ENCODE results near the gene TEX38.
"Not testable (repeated sequence)": the region's sequence is repeated elsewhere in the genome, so short reads cannot be mapped to it uniquely, and the experiment has no call there.

TEX38 gene

GRCh38 chr1:46671554-46671953 is at the start of gene TEX38:
Gene TEX38 (plus strand): TSS chr1:46671854. CDS start chr1:46671935, 81 bp downstream.
- in situ Hi-C loops (cut with MboI; ENCODE audit: low sequenced_read_pairs), result no loop called here

- in situ Hi-C loops (cut with MboI; ENCODE audit: low sequenced_read_pairs), result no loop called here
These were observed 49.7 kb upstream of the TEX38 start for GRCh38 chr1:46621930-46622329.

GRCh38 chr1:46622344-46622743 is 49.3 kb upstream of the TEX38 start:
- in situ Hi-C loops (cut with MboI; ENCODE audit: low sequenced_read_pairs), result no loop called here

- in situ Hi-C loops (cut with MboI; ENCODE audit: low sequenced_read_pairs), result no loop called here
These were observed 47.7 kb upstream of the TEX38 start for GRCh38 chr1:46623743-46624644.

GRCh38 chr1:46630719-46631118 is 40.9 kb upstream of the TEX38 start:
- in situ Hi-C loops (cut with MboI; ENCODE audit: low sequenced_read_pairs), result no loop called here

- in situ Hi-C loops (cut with MboI; ENCODE audit: low sequenced_read_pairs), result no loop called here
These were observed 36.4 kb upstream of the TEX38 start for GRCh38 chr1:46635205-46635604.

- in situ Hi-C loops (cut with MboI; ENCODE audit: low sequenced_read_pairs), result no loop called here
These were observed 34.1 kb upstream of the TEX38 start for GRCh38 chr1:46637444-46638083.

- in situ Hi-C loops (cut with MboI; ENCODE audit: low sequenced_read_pairs), result no loop called here
These were observed 32.7 kb upstream of the TEX38 start for GRCh38 chr1:46638921-46639320.

GRCh38 chr1:46639547-46639946 is 32.1 kb upstream of the TEX38 start:
- in situ Hi-C loops (cut with MboI; ENCODE audit: low sequenced_read_pairs), result no loop called here

GRCh38 chr1:46642115-46642680 is 29.5 kb upstream of the TEX38 start:
- in situ Hi-C loops (cut with MboI; ENCODE audit: low sequenced_read_pairs), result no loop called here

GRCh38 chr1:46643368-46643775 is 28.3 kb upstream of the TEX38 start:
- in situ Hi-C loops (cut with MboI; ENCODE audit: low sequenced_read_pairs), result no loop called here

GRCh38 chr1:46645815-46646214 is 25.8 kb upstream of the TEX38 start:
- in situ Hi-C loops (cut with MboI; ENCODE audit: low sequenced_read_pairs), result no loop called here

- in situ Hi-C loops (cut with MboI; ENCODE audit: low sequenced_read_pairs), result no loop called here
These were observed 25.3 kb upstream of the TEX38 start for GRCh38 chr1:46646331-46646730.

- in situ Hi-C loops (cut with MboI; ENCODE audit: low sequenced_read_pairs), result no loop called here
These were observed 24.8 kb upstream of the TEX38 start for GRCh38 chr1:46646844-46647243.

GRCh38 chr1:46647611-46648010 is 24.0 kb upstream of the TEX38 start:
- in situ Hi-C loops (cut with MboI; ENCODE audit: low sequenced_read_pairs), result no loop called here

GRCh38 chr1:46649764-46650163 is 21.9 kb upstream of the TEX38 start:
- in situ Hi-C loops (cut with MboI; ENCODE audit: low sequenced_read_pairs), result no loop called here

- in situ Hi-C loops (cut with MboI; ENCODE audit: low sequenced_read_pairs), result no loop called here
These were observed 21.2 kb upstream of the TEX38 start for GRCh38 chr1:46650491-46650890.

- in situ Hi-C loops (cut with MboI; ENCODE audit: low sequenced_read_pairs), result not testable (repeated sequence)
These were observed 20.5 kb upstream of the TEX38 start for GRCh38 chr1:46651152-46651551.

- in situ Hi-C loops (cut with MboI; ENCODE audit: low sequenced_read_pairs), result no loop called here
These were observed 19.1 kb upstream of the TEX38 start for GRCh38 chr1:46652321-46653100.

- in situ Hi-C loops (cut with MboI; ENCODE audit: low sequenced_read_pairs), result no loop called here
These were observed 18.2 kb upstream of the TEX38 start for GRCh38 chr1:46653405-46653958.

GRCh38 chr1:46654012-46654411 is 17.6 kb upstream of the TEX38 start:
- in situ Hi-C loops (cut with MboI; ENCODE audit: low sequenced_read_pairs), result no loop called here

Measured in HL-60/S4 (cell line).